ENCODE data around the gene AHNAK2.

GRCh38 chr14:104964546-104964945 is 13.6 kb downstream of the AHNAK2 start:
- TF ChIP-seq CTCF (conservative IDR thresholded peaks at IDR 0.05 in 1 of 2, IDR thresholded peaks at IDR 0.05 in 1 of 2; ENCODE audit: low read depth in 1 of 2, low read length in 2 of 2): no peak
- TF ChIP-seq EZH2 (IDR thresholded peaks at IDR 0.05; ENCODE audit: low read length, missing control alignments): no peak

Measured in fibroblast of lung (primary cell).